ENCODE results near the gene IGBP1. TPM values are rescaled to one million over a fixed set of nuclear protein-coding genes. Genes with fewer than 3 reads are reported as not detected.

Gene IGBP1
- total and polyA plus RNA-seq, 9 of the 15 experiments (the other 6 are each of a cell fraction or from before 2014, with no cell fraction given) = 36.6 to 91.5 (median 52.8) TPM

- TF ChIP-seq ZBTB26 (CRISPR knock-in tag; IDR thresholded peaks at IDR 0.05) (no peak), ZKSCAN1 (IDR thresholded peaks at IDR 0.05; ENCODE audit: low read depth, low read length) (peak; percentile 75; the same call in 1 of the 2 replicates), REST (IDR thresholded peaks at IDR 0.05; ENCODE audit: borderline replicate concordance) (peak; percentile 49; the same call in 1 of the 2 replicates), REST (CRISPR knock-in tag; IDR thresholded peaks at IDR 0.05; ENCODE audit: low read depth) (no peak), HMBOX1 (IDR thresholded peaks at IDR 0.05) (0 out of 2 replicates have a peak, but pooled peaks have one; percentile 29), STAT5A (IDR thresholded peaks at IDR 0.05; ENCODE audit: borderline replicate concordance, low read length) (no peak), MIER1 (IDR thresholded peaks at IDR 0.05; ENCODE audit: low read depth) (no peak), HNRNPK (IDR thresholded peaks at IDR 0.05; ENCODE audit: low read depth, low read length, poor library complexity, severe bottlenecking) (no peak), XRCC5 (IDR thresholded peaks at IDR 0.05; ENCODE audit: low read depth, low read length) (no peak), LCOR (CRISPR knock-in tag; IDR thresholded peaks at IDR 0.05) (no peak), ZZZ3 (IDR thresholded peaks at IDR 0.05) (no peak), RAD51 (IDR thresholded peaks at IDR 0.05; ENCODE audit: borderline replicate concordance, low read depth) (no peak)
These were observed 63.9 kb downstream of the IGBP1 start (continued) for GRCh38 chrX:70196961-70197720.

Measured in K562 (cell line).